Activated CD8-positive, alpha-beta memory T cell treated with anti-CD3 and anti-CD28 coated beads, Interleukin-2, amount 10 ng/mL, durations not matched to agents 7 days and 5 days (primary cell): ENCODE results near the gene AEN. TPM values are rescaled to one million over a fixed set of nuclear protein-coding genes. Genes with fewer than 3 reads are reported as not detected.

Experiments
- ATAC-seq: fragments of 150-1000 bp; cut with Tn5 transposase; one replicate; pipeline ENCODE4 v1.10.0; 2021; ENCODE audit warnings: moderate library complexity
- CTCF ChIA-PET: fragments of 350-600 bp; sonication (Branson Sonifier 250); formaldehyde crosslinking; loops from one replicate; lab custom pipeline; 2021; ENCODE audit warnings: antibody characterized with exemption; lab: Charles Lee
- DNase-seq: peaks from one replicate; pipeline ENCODE4 v3.0.0-alpha.2; 2020
- H3K27ac Mint-ChIP-seq: one replicate; pipeline ENCODE4 v1.8.0; 2021; ENCODE audit warnings: mild to moderate bottlenecking, mixed read lengths
- H3K27me3 Mint-ChIP-seq: one replicate; pipeline ENCODE4 v1.8.0; 2021; ENCODE audit warnings: mixed read lengths
- H3K36me3 Mint-ChIP-seq: one replicate; pipeline ENCODE4 v1.8.0; 2021; ENCODE audit warnings: mild to moderate bottlenecking, mixed read lengths
- H3K4me1 Mint-ChIP-seq: one replicate; pipeline ENCODE4 v1.8.0; 2021; ENCODE audit warnings: mixed read lengths
- H3K4me3 Mint-ChIP-seq: one replicate; pipeline ENCODE4 v1.8.0; 2021; ENCODE audit warnings: mild to moderate bottlenecking, moderate library complexity, mixed read lengths
- H3K9me3 Mint-ChIP-seq: one replicate; pipeline ENCODE4 v1.8.0; 2022; ENCODE audit warnings: low read depth, mixed read lengths
- total RNA-seq, 2 experiments: library from RNA; stranded (reverse); gene quantifications; one replicate each; pipeline ENCODE4 v1.2.3, GENCODE V29; 2021

The AEN gene
- 10 to 100 TPM; 55.7 to 57.4 TPM for total RNA-seq

- H3K4me3 Mint-ChIP-seq = peak within 1 kb of the TSS; percentile 91
- peaks cover 44% of the 10 kb centered on the region for H3K4me1 Mint-ChIP-seq
- DNase-seq (peak; percentile 97), ATAC-seq (peak; percentile 93)
- no peaks in the 10 kb centered on the region for H3K27me3 Mint-ChIP-seq
- CTCF ChIA-PET = interaction anchor here (0.8 to 1.7 kb wide), 5 partner anchors 10 to 144 kb away, joined by 3 to 10 read pairs (median 5); partner anchors contain the start of gene ISG20
- peaks cover 34% of the 10 kb centered on the region for H3K36me3 Mint-ChIP-seq
- H3K9me3 Mint-ChIP-seq = no peaks in the 10 kb centered on the region
- peak within 1 kb of the TSS; percentile 94 for H3K27ac Mint-ChIP-seq
These were observed at the start of gene AEN for GRCh38 chr15:88620995-88621772. Gene AEN, plus strand, starts transcription at chr15:88621340. Its CDS starts 4,870 bp downstream, at chr15:88626210.

- no peak for ATAC-seq
- CTCF ChIA-PET = no interaction called here
- Mint-ChIP-seq H3K4me3 (no peak overlapping the region), H3K9me3 (no peaks in the 10 kb centered on the region), H3K4me1 (no peaks in the 10 kb centered on the region), H3K36me3 (no peaks in the 10 kb centered on the region), H3K27me3 (peaks cover 3% of the 10 kb centered on the region), H3K27ac (no peak overlapping the region)
- DNase-seq = no peak
These were observed 49.3 kb upstream of the AEN start for GRCh38 chr15:88571852-88572259.

- H3K27ac Mint-ChIP-seq = no peak overlapping the region
- H3K4me3 Mint-ChIP-seq = no peak overlapping the region
- no peaks in the 10 kb centered on the region for H3K9me3 Mint-ChIP-seq
- no peaks in the 10 kb centered on the region for H3K36me3 Mint-ChIP-seq
- peaks cover 3% of the 10 kb centered on the region for H3K27me3 Mint-ChIP-seq
- ATAC-seq (no peak), DNase-seq (no peak)
- H3K4me1 Mint-ChIP-seq = no peaks in the 10 kb centered on the region
- CTCF ChIA-PET = no interaction called here
These were observed 47.1 kb upstream of the AEN start for GRCh38 chr15:88574077-88574476.

- Mint-ChIP-seq H3K27ac (no peak overlapping the region), H3K4me1 (no peaks in the 10 kb centered on the region), H3K27me3 (peaks cover 3% of the 10 kb centered on the region), H3K4me3 (no peak overlapping the region), H3K36me3 (no peaks in the 10 kb centered on the region), H3K9me3 (no peaks in the 10 kb centered on the region)
- CTCF ChIA-PET = no interaction called here
- ATAC-seq (no peak), DNase-seq (no peak)
These were observed 46.5 kb upstream of the AEN start for GRCh38 chr15:88574655-88575054.

- Mint-ChIP-seq H3K36me3 (no peaks in the 10 kb centered on the region), H3K4me1 (no peaks in the 10 kb centered on the region), H3K9me3 (no peaks in the 10 kb centered on the region), H3K27ac (no peak overlapping the region), H3K27me3 (peaks cover 3% of the 10 kb centered on the region), H3K4me3 (no peak overlapping the region)
- CTCF ChIA-PET = no interaction called here
- ATAC-seq (no peak), DNase-seq (no peak)
These were observed 41.8 kb upstream of the AEN start for GRCh38 chr15:88579322-88579721.

GRCh38 chr15:88580532-88580931 is 40.6 kb upstream of the AEN start:
- peaks cover 4% of the 10 kb centered on the region for H3K27me3 Mint-ChIP-seq
- no peaks in the 10 kb centered on the region for H3K9me3 Mint-ChIP-seq
- H3K4me1 Mint-ChIP-seq = no peaks in the 10 kb centered on the region
- DNase-seq = no peak
- CTCF ChIA-PET = no interaction called here
- H3K27ac Mint-ChIP-seq = no peak overlapping the region
- ATAC-seq = no peak
- H3K36me3 Mint-ChIP-seq = no peaks in the 10 kb centered on the region
- H3K4me3 Mint-ChIP-seq = no peak overlapping the region

- DNase-seq = no peak
- Mint-ChIP-seq H3K27me3 (peaks cover 9% of the 10 kb centered on the region), H3K4me3 (no peak overlapping the region), H3K27ac (no peak overlapping the region), H3K4me1 (no peaks in the 10 kb centered on the region), H3K9me3 (no peaks in the 10 kb centered on the region), H3K36me3 (no peaks in the 10 kb centered on the region)
- CTCF ChIA-PET = no interaction called here
- ATAC-seq = no peak
These were observed 34.6 kb upstream of the AEN start for GRCh38 chr15:88586401-88587162.

GRCh38 chr15:88590759-88591158 is 30.4 kb upstream of the AEN start:
- H3K36me3 Mint-ChIP-seq = no peaks in the 10 kb centered on the region
- no peak overlapping the region for H3K4me3 Mint-ChIP-seq
- no peak overlapping the region for H3K27ac Mint-ChIP-seq
- peaks cover 21% of the 10 kb centered on the region for H3K27me3 Mint-ChIP-seq
- DNase-seq (no peak), ATAC-seq (no peak)
- CTCF ChIA-PET = no interaction called here
- no peaks in the 10 kb centered on the region for H3K9me3 Mint-ChIP-seq
- no peaks in the 10 kb centered on the region for H3K4me1 Mint-ChIP-seq

- no peak for ATAC-seq
- CTCF ChIA-PET = no interaction called here
- no peak for DNase-seq
These were observed 29.8 kb upstream of the AEN start for GRCh38 chr15:88591384-88591783.

GRCh38 chr15:88603885-88604284 is 17.3 kb upstream of the AEN start:
- Mint-ChIP-seq H3K9me3 (no peaks in the 10 kb centered on the region), H3K27ac (no peak overlapping the region), H3K4me1 (peaks cover 7% of the 10 kb centered on the region), H3K36me3 (no peaks in the 10 kb centered on the region), H3K27me3 (peaks cover 70% of the 10 kb centered on the region), H3K4me3 (no peak overlapping the region)
- DNase-seq (no peak), ATAC-seq (no peak)
- CTCF ChIA-PET = no interaction called here

More at GRCh38 chr15:88591384-88591783, 29.8 kb upstream of the AEN start:
- Mint-ChIP-seq H3K9me3 (no peaks in the 10 kb centered on the region), H3K36me3 (no peaks in the 10 kb centered on the region), H3K4me1 (no peaks in the 10 kb centered on the region), H3K4me3 (no peak overlapping the region), H3K27ac (no peak overlapping the region), H3K27me3 (peaks cover 21% of the 10 kb centered on the region)

GRCh38 chr15:88604381-88605188 is 16.6 kb upstream of the AEN start:
- Mint-ChIP-seq H3K4me1 (peaks cover 7% of the 10 kb centered on the region), H3K4me3 (no peak overlapping the region), H3K9me3 (no peaks in the 10 kb centered on the region), H3K27ac (no peak overlapping the region), H3K27me3 (peaks cover 76% of the 10 kb centered on the region), H3K36me3 (no peaks in the 10 kb centered on the region)
- DNase-seq (no peak), ATAC-seq (no peak)
- CTCF ChIA-PET = interaction anchor here (1.2 kb wide), 1 partner anchor 20 kb away, joined by 3 read pairs; no protein-coding TSS in a partner anchor

GRCh38 chr15:88605189-88606069 is 15.7 kb upstream of the AEN start:
- peaks cover 7% of the 10 kb centered on the region for H3K4me1 Mint-ChIP-seq

More at GRCh38 chr15:88605189-88606069, 15.7 kb upstream of the AEN start:
- Mint-ChIP-seq H3K36me3 (no peaks in the 10 kb centered on the region), H3K27me3 (peaks cover 73% of the 10 kb centered on the region), H3K4me3 (no peak overlapping the region), H3K9me3 (no peaks in the 10 kb centered on the region), H3K27ac (no peak overlapping the region)
- CTCF ChIA-PET = interaction anchor here (1.2 kb wide), 1 partner anchor 19 kb away, joined by 3 read pairs; no protein-coding TSS in a partner anchor
- ATAC-seq = peak; percentile 64
- no peak for DNase-seq
